Pancreas (tissue), 10 donors: Measurements from ENCODE around the gene PNMT. TPM values are rescaled to one million over a fixed set of nuclear protein-coding genes. Genes with fewer than 3 reads are reported as not detected.

Source experiments
- ATAC-seq, 4 donors: fragments of 200-7000 bp; cut with Tn5 transposase; one replicate each; pipeline versions ENCODE4 v1.8.0 to v1.9.1; 2020; ENCODE audit warnings: mild to moderate bottlenecking in 4 of 4, moderate library complexity in 4 of 4
- DNase-seq, 6 donors: peaks; one replicate each; pipeline ENCODE4 v3.0.0-alpha.2; 2020
- FAIRE-seq: peaks from 2 replicates; lab custom pipeline; 2012; peaks lifted over from hg19 to GRCh38; lab: Jason Lieb, UNC
- H3K27ac ChIP-seq, 4 donors: fragments of 200-600 bp; sonication (generic); 1 replicate in 3 of 4; 2 replicates in 1 of 4; pipeline versions ENCODE4 v1.5.0 to v1.8.0; 2020
- H3K27me3 ChIP-seq, 4 donors: fragments of 200-600 bp; one replicate each; pipeline ENCODE4 v1.8.0; 2021
- H3K36me3 ChIP-seq, 3 donors: fragments of 200-600 bp; sonication (generic) in 1 of 3; one replicate each; pipeline versions ENCODE4 v1.5.0 to v1.8.0; 2020 to 2021
- H3K4me1 ChIP-seq, 3 donors: fragments of 200-600 bp; one replicate each; pipeline ENCODE4 v1.8.0; 2021
- H3K4me3 ChIP-seq, 4 donors: fragments of 200-600 bp; sonication (generic) in 2 of 4; one replicate each; pipeline versions ENCODE4 v1.5.0 to v1.8.0; 2020 to 2021
- H3K9me3 ChIP-seq, 4 donors: fragments of 200-600 bp; one replicate each; pipeline ENCODE4 v1.8.0; 2021
- CTCF ChIP-seq, 4 donors: fragments of 200-600 bp; sonication (generic) in 3 of 4; IDR thresholded peaks; one replicate each; pipeline versions ENCODE4 v1.5.0 to v1.8.0; 2021; ENCODE audit warnings: antibody characterized with exemption in 4 of 4
- whole genome bisulfite sequencing, 2 donors: extraction: QIAGEN DNeasy Blood & Tissue Kit; methylation state at CpG; one replicate each; pipeline ENCODE4 v1.1.7; 2013; 5-methylcytosine and 5-hydroxymethylcytosine counted together
- intact Hi-C, 3 donors: fragments of 100-400 bp; cut with DNase I; formaldehyde crosslinking; loops; one replicate each; pipeline versions ENCODE4 v1.11.1 to v1.14.2; 2022
- polyA plus RNA-seq, 2 donors: library from polyadenylated mRNA; stranded (reverse); fragments of 200-250 nt; gene quantifications; one replicate each; pipeline ENCODE4 v1.2.3, GENCODE V29; 2013
- total RNA-seq, 6 donors: library from RNA; stranded (reverse); fragmentation: NEBNext Ultra II Directional in 4 of 6; extraction: Animal tissue kit (Norgen Biotek cat#: 25700) in 4 of 6; gene quantifications; one replicate each; pipeline versions ENCODE4 v1.2.1 to v1.2.4, GENCODE V29; 2021 to 2023
- donor health status: healthy with polysubstance abuse.
- donor health status: DM: no; HTN: no; CAD: no; lungs with moderate emphysema.
- donor health status: DM: no; HTN: no; CAD: no.
- donor health status: control.
- donor health status: control.
- donor health status: Bipolar disorder and iron deficiency.
- donor health status: DM: yes; HTN: yes; CAD: no.
- donor health status: DM: no; HTN: no; CAD: no.
- donor health status: DM: no; HTN: no; CAD: no.
- donor health status: DM: yes; HTN: yes; CAD: no.

PNMT gene
- total and polyA plus RNA-seq, 8 donors = 0.16 to 11.7 (median 0.64) TPM; not detected in 3

GRCh38 chr17:39636587-39636926 lies 31.7 kb upstream of the PNMT start:
- H3K4me1 ChIP-seq = peaks cover 6 to 36% (median 14%) of the 10 kb centered on the region in 3 donors
- 27 to 28% methylated on average over 6 of the region's 6 CpGs for WGBS, 2 donors
- peak overlapping the region; percentile 54 to 82 (median 81) for H3K27ac ChIP-seq
- intact Hi-C loops = no loop called here
- no peaks in the 10 kb centered on the region for H3K36me3 ChIP-seq
- H3K9me3 ChIP-seq = no peaks in the 10 kb centered on the region
- no peaks in the 10 kb centered on the region for H3K27me3 ChIP-seq
- no peak for TF ChIP-seq CTCF (IDR thresholded peaks at IDR 0.05)
- FAIRE-seq (no peak), DNase-seq (no peak), ATAC-seq (peak in 1 of 4 donors; percentile 1)
- H3K4me3 ChIP-seq = peak overlapping the region; percentile 61 to 94 (median 70)

- H3K36me3 ChIP-seq = no peaks in the 10 kb centered on the region
- FAIRE-seq = no peak
- peak within 1 kb of the TSS; percentile 54 to 82 (median 81) for H3K27ac ChIP-seq
- H3K9me3 ChIP-seq = no peaks in the 10 kb centered on the region
- H3K4me3 ChIP-seq = peak within 1 kb of the TSS; percentile 61 to 94 (median 70)
- intact Hi-C loops = no loop called here
- ATAC-seq = peak; percentile 87 to 92 (median 91)
- peak; percentile 89 to 96 (median 92) for DNase-seq
- no peaks in the 10 kb centered on the region for H3K27me3 ChIP-seq
- TF ChIP-seq CTCF (IDR thresholded peaks at IDR 0.05) = no peak
- H3K4me1 ChIP-seq = peaks cover 6 to 33% (median 14%) of the 10 kb centered on the region in 3 donors
- WGBS, 2 donors = 1% methylated on average over 62 to 69 of the region's 69 CpGs
Observed at GRCh38 chr17:39636927-39637736, 31.1 kb upstream of the PNMT start, which contains the start of gene STARD3. Gene STARD3, plus strand, starts transcription at chr17:39637144. Its CDS starts 16,388 bp downstream, at chr17:39653532.

- Histone ChIP-seq H3K9me3 (no peaks in the 10 kb centered on the region), H3K4me1 (peaks cover 6 to 33% (median 14%) of the 10 kb centered on the region in 3 donors), H3K27me3 (no peaks in the 10 kb centered on the region), H3K36me3 (no peaks in the 10 kb centered on the region), H3K4me3 (peak overlapping the region in 1 of 4 donors; percentile 94), H3K27ac (no peak overlapping the region)
- no peak for TF ChIP-seq CTCF (IDR thresholded peaks at IDR 0.05)
- FAIRE-seq (no peak), ATAC-seq (no peak), DNase-seq (no peak)
- intact Hi-C loops = no loop called here
- WGBS, 2 donors = 84 to 90% methylated on average over 7 of the region's 7 CpGs
Observed at GRCh38 chr17:39638317-39638716, 29.9 kb upstream of the PNMT start.

GRCh38 chr17:39639043-39639442 lies 29.2 kb upstream of the PNMT start:
- intact Hi-C loops = no loop called here
- no peak for DNase-seq
- no peak for ATAC-seq
- Histone ChIP-seq H3K27me3 (no peaks in the 10 kb centered on the region), H3K36me3 (no peaks in the 10 kb centered on the region), H3K4me1 (peaks cover 6 to 33% (median 14%) of the 10 kb centered on the region in 3 donors), H3K9me3 (no peaks in the 10 kb centered on the region), H3K4me3 (no peak overlapping the region), H3K27ac (no peak overlapping the region)
- FAIRE-seq = no peak
- 86 to 89% methylated on average over 2 of the region's 2 CpGs for WGBS, 2 donors
- no peak for TF ChIP-seq CTCF (IDR thresholded peaks at IDR 0.05)
